K562 (cell line): ENCODE results near the gene XKR7.

ENCODE experiments used
- MYC ChIP-seq, 2 experiments: fragments of 250-450 bp in 1 of 2; sonication (Bioruptor Pico) in 1 of 2; IDR thresholded peaks; 2 replicates each; pipeline versions ENCODE4 v1.5.1 to v1.6.1; 2012 to 2021; ENCODE audit warnings: low read depth in 2 of 2, borderline replicate concordance in 1 of 2, improper control_type of control experiment in 1 of 2, low read length in 1 of 2, mild to moderate bottlenecking in 1 of 2, moderate library complexity in 1 of 2
- TAF9B ChIP-seq: fragments of 450-650 bp; IDR thresholded peaks from 2 replicates; pipeline ENCODE4 v1.6.1; 2018; ENCODE audit warnings: mild to moderate bottlenecking; ENCODE audit not compliant: partially characterized antibody

GRCh38 chr20:31945785-31946184 lies 22.2 kb upstream of the XKR7 start:
- no peak for TF ChIP-seq MYC (IDR thresholded peaks at IDR 0.05; ENCODE audit: low read depth, low read length)
- TF ChIP-seq MYC (CRISPR knock-in tag; IDR thresholded peaks at IDR 0.05; ENCODE audit: borderline replicate concordance, low read depth): no peak
- TF ChIP-seq TAF9B: no peak
